Stimulated activated CD4-positive, alpha-beta T cell treated with anti-CD3 and anti-CD28 coated beads, Interleukin-15, amount 100 ng/mL, for 24 hours (primary cell): ENCODE measurements around the gene NCKIPSD.

Experiments used
- DNase-seq: peaks from one replicate; pipeline ENCODE4 v3.0.0-alpha.2; 2020

NCKIPSD gene

GRCh38 chr3:48696156-48696555, 10.4 kb upstream of the NCKIPSD start:
- no peak for DNase-seq

- DNase-seq, result no peak
These were observed 9.7 kb upstream of the NCKIPSD start for GRCh38 chr3:48695393-48695753.

GRCh38 chr3:48694610-48695392, 9.1 kb upstream of the NCKIPSD start:
- no peak for DNase-seq

GRCh38 chr3:48693826-48694225, 8.1 kb upstream of the NCKIPSD start:
- no peak for DNase-seq

- no peak for DNase-seq
These were observed 6.8 kb upstream of the NCKIPSD start for GRCh38 chr3:48692551-48692950.

GRCh38 chr3:48690846-48691458, 5.2 kb upstream of the NCKIPSD start:
- DNase-seq, result no peak

- no peak for DNase-seq
These were observed 3.7 kb upstream of the NCKIPSD start for GRCh38 chr3:48689384-48689783.

GRCh38 chr3:48688737-48689075, 3.0 kb upstream of the NCKIPSD start:
- DNase-seq, result no peak

GRCh38 chr3:48688032-48688736, 2.5 kb upstream of the NCKIPSD start:
- no peak for DNase-seq

GRCh38 chr3:48687220-48687678, 1.5 kb upstream of the NCKIPSD start:
- DNase-seq, result no peak

- no peak for DNase-seq
These were observed 964 bp upstream of the NCKIPSD start for GRCh38 chr3:48686538-48687219.

GRCh38 chr3:48685293-48685602, 467 bp downstream of the NCKIPSD start:
- no peak for DNase-seq

GRCh38 chr3:48684480-48685143, 1.1 kb downstream of the NCKIPSD start:
- DNase-seq, result no peak

GRCh38 chr3:48684054-48684349, 1.7 kb downstream of the NCKIPSD start:
- no peak for DNase-seq

- no peak for DNase-seq
These were observed 2.9 kb downstream of the NCKIPSD start for GRCh38 chr3:48682786-48683185.

GRCh38 chr3:48681974-48682610, 3.6 kb downstream of the NCKIPSD start:
- DNase-seq, result no peak

GRCh38 chr3:48681541-48681880, 4.2 kb downstream of the NCKIPSD start:
- DNase-seq, result no peak

GRCh38 chr3:48680811-48681540, 4.7 kb downstream of the NCKIPSD start:
- no peak for DNase-seq

GRCh38 chr3:48679411-48680391, 6.0 kb downstream of the NCKIPSD start:
- DNase-seq, result no peak

GRCh38 chr3:48678566-48679380, 6.9 kb downstream of the NCKIPSD start:
- no peak for DNase-seq
